ENCODE data around the gene LGI4.

- no peak for TF ChIP-seq POLR2AphosphoS5 (IDR thresholded peaks at IDR 0.05; ENCODE audit: insufficient read depth in 1 of 2, low read depth in 1 of 2)
- no peak for TF ChIP-seq POLR2A (IDR thresholded peaks at IDR 0.05)
These were observed 29.6 kb upstream of the LGI4 start for GRCh38 chr19:35164418-35164817.

Measured in vagina (tissue), 2 donors.